ENCODE results near the gene RABL6.
A peak's percentile ranks its signal among the peaks of the same experiment; 100 is the strongest.

Gene RABL6

DNA sequence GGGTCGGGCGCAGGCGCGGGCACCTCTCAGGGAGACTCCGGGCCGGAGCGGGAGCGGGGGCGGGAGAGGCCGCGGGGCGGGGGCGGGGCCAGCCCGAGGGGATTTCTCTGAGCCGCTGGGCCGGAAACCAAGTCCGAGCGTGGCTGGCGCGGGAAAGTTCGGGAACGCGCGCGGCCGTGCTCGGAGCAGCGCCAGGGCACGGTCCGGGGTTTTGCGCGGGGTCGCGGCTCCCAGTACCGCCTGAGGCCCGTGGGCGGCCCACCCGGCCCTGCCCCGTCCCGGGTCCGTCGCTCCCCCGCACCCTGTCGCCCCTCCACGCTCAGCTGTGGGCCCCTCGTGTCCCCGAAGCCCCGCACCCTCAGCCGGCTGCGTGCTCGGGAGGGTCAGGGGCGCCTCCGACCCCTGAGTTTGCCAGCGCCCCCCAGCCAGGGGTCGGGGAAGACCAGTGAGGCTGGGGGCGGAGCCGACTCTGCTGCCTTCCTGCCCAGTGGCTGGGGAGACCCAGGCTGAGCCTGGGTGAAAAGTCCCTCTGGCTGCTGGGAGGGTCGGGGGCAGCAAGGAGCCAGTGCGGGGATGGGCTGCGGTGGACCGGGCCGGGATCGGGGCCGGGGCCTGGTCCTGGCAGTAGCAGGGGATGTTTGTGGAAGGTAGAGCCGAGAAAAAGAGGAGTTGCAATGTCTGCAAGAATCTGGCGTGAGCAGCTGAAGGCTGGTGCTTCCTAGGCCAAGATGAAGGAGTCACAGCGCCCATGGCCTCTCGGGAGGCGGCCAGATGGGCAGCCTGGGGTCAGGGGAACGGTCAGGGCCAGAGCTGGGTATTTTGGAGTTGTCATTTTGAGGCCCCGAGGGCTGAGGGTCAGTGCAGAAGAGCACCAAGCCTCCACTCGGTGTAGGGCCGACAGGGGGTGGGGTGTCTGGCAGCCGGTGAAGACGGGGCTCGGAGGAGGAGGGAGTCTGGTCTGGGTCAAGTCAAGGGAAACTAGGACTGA lies 79.2 kb downstream of the RABL6 start:
- DNase-seq: peak; percentile 73

DNA sequence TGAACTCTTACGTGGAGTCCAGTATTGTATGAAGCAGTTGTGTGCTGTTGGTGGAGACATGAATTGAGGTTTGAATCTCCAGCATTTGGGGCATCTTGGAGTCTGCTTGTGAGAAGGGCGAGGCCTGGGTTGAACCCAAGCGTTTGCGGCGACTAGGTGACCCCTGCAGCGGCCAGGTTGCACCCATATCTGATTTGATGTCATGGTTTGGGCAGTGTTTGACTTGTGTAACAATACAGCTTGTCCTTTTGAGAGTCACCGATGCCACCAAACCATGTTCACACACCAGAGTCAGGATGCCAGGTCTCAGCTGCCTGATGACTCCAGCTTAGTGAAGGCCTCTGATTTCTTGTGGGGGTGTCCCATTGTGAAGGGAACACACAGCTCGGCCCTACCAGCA lies 80.7 kb downstream of the RABL6 start:
- DNase-seq: no peak

DNA sequence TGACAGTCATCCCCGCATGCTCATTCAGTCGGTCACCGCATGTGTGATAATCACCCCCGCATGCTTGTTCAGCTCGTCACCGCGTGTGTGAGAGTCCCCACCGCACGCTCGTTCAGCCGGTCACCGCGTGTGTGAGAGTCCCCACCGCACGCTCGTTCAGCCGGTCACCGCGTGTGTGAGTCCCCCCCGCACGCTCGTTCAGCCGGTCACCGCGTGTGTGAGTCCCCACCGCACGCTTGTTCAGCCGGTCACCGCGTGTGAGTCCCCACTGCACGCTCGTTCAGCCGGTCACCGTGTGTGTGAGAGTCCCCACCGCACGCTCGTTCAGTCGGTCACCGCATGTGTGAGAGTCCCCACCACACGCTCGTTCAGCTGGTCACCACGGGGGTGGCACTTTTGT lies 82.1 kb downstream of the RABL6 start:
- DNase-seq: no peak

DNA sequence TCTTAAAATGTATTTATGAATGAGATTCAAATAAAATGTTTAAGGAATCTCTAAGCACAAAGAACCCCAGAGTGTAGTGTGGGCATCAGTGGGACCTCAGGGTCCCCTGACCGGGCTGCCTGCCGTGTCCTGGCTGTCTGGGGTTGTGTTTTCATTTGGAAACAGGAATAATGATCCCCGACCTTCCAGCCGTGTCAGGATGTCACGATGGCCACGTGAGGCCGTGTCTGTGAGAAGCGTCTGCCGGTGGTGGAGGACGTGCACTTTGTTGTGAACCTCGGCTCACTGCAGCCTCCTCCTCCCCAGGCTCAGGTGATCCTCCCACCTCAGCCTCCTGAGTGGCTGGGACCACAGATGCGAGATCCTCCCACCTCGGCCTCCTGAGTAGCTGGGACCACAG lies 82.9 kb downstream of the RABL6 start:
- DNase-seq: no peak
